Measurements from ENCODE around the gene GJA1. TPM values are rescaled to one million over a fixed set of nuclear protein-coding genes. Genes with fewer than 3 reads are reported as not detected.

Gene GJA1
- total RNA-seq, 1 experiment from 2014 or later: 528 TPM

GRCh38 chr6:121465101-121465500, 29.7 kb downstream of the GJA1 start:
- Histone ChIP-seq H2BK20ac (ENCODE audit: low read depth, low read length, poor library complexity, severe bottlenecking) (no peak overlapping the region), H2BK120ac (ENCODE audit: low read depth, low read length, poor library complexity, severe bottlenecking) (no peak overlapping the region), H3K27me3 (ENCODE audit: insufficient read depth, low read length) (no peaks in the 10 kb centered on the region), H3K9me3 (ENCODE audit: control insufficient read depth, low read depth, low read length) (no peaks in the 10 kb centered on the region), H3K9ac (ENCODE audit: extremely low read depth, insufficient read length, low read length) (no peak overlapping the region), H4K8ac (replicated peaks; ENCODE audit: insufficient read length, low read depth, low read length) (no peak overlapping the region), H4K20me1 (ENCODE audit: control insufficient read depth, insufficient read depth, insufficient read length) (no peaks in the 10 kb centered on the region), H4K5ac (ENCODE audit: insufficient read length, low read depth, low read length) (no peak overlapping the region), H3K18ac (ENCODE audit: insufficient read length, low read depth, low read length) (no peak overlapping the region), H3K23ac (ENCODE audit: insufficient read length, low read depth, low read length) (no peak overlapping the region), H3K14ac (ENCODE audit: insufficient read depth, low read length) (no peak overlapping the region), H2AFZ (ENCODE audit: low read length) (no peak overlapping the region), H3K27ac (ENCODE audit: insufficient read length, low read depth, low read length) (no peak overlapping the region), H2BK12ac (ENCODE audit: insufficient read length, low read depth, low read length) (no peak overlapping the region), H3K79me2 (ENCODE audit: insufficient read depth, low read length) (no peaks in the 10 kb centered on the region), H3K56ac (ENCODE audit: insufficient read length, low read depth, low read length) (no peak overlapping the region), H3K79me1 (ENCODE audit: insufficient read depth, low read depth, low read length, poor library complexity, severe bottlenecking) (no peaks in the 10 kb centered on the region), H3T11ph (ENCODE audit: low read length) (no peak overlapping the region), H3K4ac (ENCODE audit: low read depth, low read length) (no peak overlapping the region), H2BK5ac (ENCODE audit: insufficient read length, low read length) (no peak overlapping the region), H3K23me2 (ENCODE audit: insufficient read length, low read depth, low read length, poor library complexity, severe bottlenecking) (no peaks in the 10 kb centered on the region), H2BK15ac (ENCODE audit: low read depth, low read length) (no peak overlapping the region), H2AK5ac (ENCODE audit: insufficient read length, low read length) (no peak overlapping the region), H4K91ac (ENCODE audit: insufficient read length, low read depth, low read length) (no peak overlapping the region), H3K4me2 (ENCODE audit: insufficient read depth, insufficient read length, low read length) (no peak overlapping the region), H3K4me1 (ENCODE audit: insufficient read depth, low read length) (no peaks in the 10 kb centered on the region)
- Mint-ChIP-seq H3K4me1 (peaks cover 0 to 2% of the 10 kb centered on the region in 2 experiments; a peak in 2 of 4 replicates), H3K27ac (no peak overlapping the region), H3K9me3 (peaks cover 0 to 7% of the 10 kb centered on the region in 2 experiments; a peak in 2 of 5 replicates), H3K36me3 (ENCODE audit: insufficient read depth in 1 of 3, low read depth in 3 of 3) (peaks cover 0 to 3% (median 3%) of the 10 kb centered on the region in 3 experiments; a peak in 2 of 7 replicates), H3K27me3 (ENCODE audit: low read depth) (no peaks in the 10 kb centered on the region), H3K4me3 (no peak overlapping the region)
- DNase-seq: no peak
- WGBS (ENCODE audit: extremely low coverage, insufficient read length, low lambda C conversion rate): no CpG with 5 or more reads among the region's 6 CpGs
- TF ChIP-seq CTCF (conservative IDR thresholded peaks at IDR 0.05): no peak

All from H9 (cell line).